ENCODE measurements around the gene PPHLN1.

DNA sequence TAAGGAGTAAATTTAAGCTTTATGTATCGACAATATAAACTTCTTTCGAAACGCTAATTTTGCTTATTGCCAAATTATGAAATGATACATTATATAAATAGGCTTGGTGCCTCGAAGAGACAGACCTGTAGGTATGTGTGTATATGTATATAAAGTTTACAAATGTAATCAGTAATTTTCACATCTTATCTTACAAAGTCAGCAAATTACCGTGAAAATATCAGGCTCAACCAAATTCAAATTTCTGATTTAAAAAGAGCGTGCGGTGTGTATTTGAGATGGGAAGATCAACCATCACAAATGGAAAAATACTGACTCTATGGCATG is 678 bp upstream of the PPHLN1 start:
- TF ChIP-seq CTCF (IDR thresholded peaks at IDR 0.05 in 4 of 5, conservative IDR thresholded peaks at IDR 0.05 in 1 of 5) (no peak), POLR2A (IDR thresholded peaks at IDR 0.05) (no peak)

Data from gastrocnemius medialis (tissue), 4 donors.